ENCODE measurements around the gene BMP6. TPM values are rescaled to one million over a fixed set of nuclear protein-coding genes. Genes with fewer than 3 reads are reported as not detected.

Gene BMP6
- total and polyA plus RNA-seq, 2 of the 4 experiments (the other 2 are of a cell fraction): 0.18 to 0.19 TPM

- Histone ChIP-seq H2BK5ac (ENCODE audit: low read depth, low read length, poor library complexity, severe bottlenecking) (no peak overlapping the region), H3K4me1 (ENCODE audit: control insufficient read depth, insufficient read depth, low read length) (no peaks in the 10 kb centered on the region), H3K23ac (ENCODE audit: low read depth, low read length) (no peak overlapping the region), H3K27ac (ENCODE audit: insufficient read depth, low read length) (no peak overlapping the region), H2AFZ (replicated peaks; ENCODE audit: low read length, poor library complexity) (no peak overlapping the region), H3K9me3 (ENCODE audit: control insufficient read depth, insufficient read depth, low read length) (no peaks in the 10 kb centered on the region), H2BK15ac (ENCODE audit: low read depth, low read length) (no peak overlapping the region), H3K36me3 (ENCODE audit: control insufficient read depth, insufficient read depth, low read length) (no peaks in the 10 kb centered on the region), H4K20me1 (ENCODE audit: insufficient read depth, low read length) (no peaks in the 10 kb centered on the region), H3K4me2 (ENCODE audit: low read depth, low read length) (no peak overlapping the region), H4K8ac (ENCODE audit: low read depth in 2 of 2, low read length in 2 of 2) (no peak overlapping the region), H3K14ac (replicated peaks; ENCODE audit: low read depth, low read length) (no peak overlapping the region), H2AK9ac (replicated peaks; ENCODE audit: low read depth, low read length, poor library complexity) (no peak overlapping the region), H3K27me3 (ENCODE audit: control insufficient read depth, insufficient read depth, low read length) (peaks cover 22% of the 10 kb centered on the region), H3K9me1 (ENCODE audit: insufficient read depth, low read length) (no peaks in the 10 kb centered on the region), H4K5ac (ENCODE audit: low read depth, low read length) (no peak overlapping the region), H4K91ac (ENCODE audit: insufficient read depth, low read depth, low read length) (no peak overlapping the region), H2BK20ac (ENCODE audit: low read depth, low read length) (no peak overlapping the region), H3K4me3 (ENCODE audit: insufficient read depth, low read depth, low read length) (no peak overlapping the region), H3K56ac (ENCODE audit: extremely low read depth, insufficient read depth, low read length) (no peak overlapping the region), H3K9ac (ENCODE audit: low read depth, low read length) (no peak overlapping the region), H3K18ac (ENCODE audit: low read depth, low read length) (no peak overlapping the region), H2AK5ac (ENCODE audit: low read depth, low read length) (no peak overlapping the region), H3K79me1 (ENCODE audit: low read depth in 1 of 2, low read length in 2 of 2) (no peaks in the 10 kb centered on the region), H3K4ac (ENCODE audit: low read depth, low read length) (no peak overlapping the region), H2BK120ac (ENCODE audit: low read depth, low read length) (no peak overlapping the region)
- BruUV-seq (replicated peaks): no TSS peak
- in situ Hi-C loops (cut with MboI; ENCODE audit: low sequenced_read_pairs) (no loop called here), dilution Hi-C loops (cut with HindIII; ENCODE audit: low sequenced_read_pairs, unreplicated experiment) (no loop called here), intact Hi-C loops (cut with micrococcal nuclease) (no loop called here)
- ChIA-PET CTCF (no interaction called here), POLR2A (ENCODE audit: unreplicated experiment) (no interaction called here)
- 45% methylated on average over 3 of the region's 4 CpGs; no CpG with 5 or more reads in 1 of the 2 experiments for WGBS, 2 experiments (ENCODE audit: extremely low coverage in 2 of 2, insufficient read length in 1 of 2)
- DNase-seq: no peak
- no peak for TF ChIP-seq MAZ (IDR thresholded peaks at IDR 0.05; ENCODE audit: borderline replicate concordance, low read depth, low read length)
- TF ChIP-seq MAFK (IDR thresholded peaks at IDR 0.05; ENCODE audit: low read depth, low read length): no peak
- ATAC-seq (ENCODE audit: low read depth): no peak
Observed at GRCh38 chr6:7918403-7918802, 192.5 kb downstream of the BMP6 start.
